GM12878 (cell line): ENCODE data around the gene PGR. TPM values are rescaled to one million over a fixed set of nuclear protein-coding genes. Genes with fewer than 3 reads are reported as not detected.
A peak's percentile ranks its signal among the peaks of the same experiment; 100 is the strongest.

Source experiments
- ATAC-seq: fragments of 200-7000 bp; cut with Tn5 transposase; 3 replicates; pipeline ENCODE4 v1.9.1; 2020; ENCODE audit warnings: mild to moderate bottlenecking, moderate library complexity
- BruUV-seq: library from RNA; stranded (reverse); fragments of 400-500 nt; replicated peaks from 2 replicates; lab custom pipeline; 2021; lab: Mats Ljungman, UMichigan
- CTCF ChIA-PET: fragments of 300-600 bp; sonication (Branson Sonifier 250); formaldehyde crosslinking; extraction: SDS; loops from one replicate; lab custom pipeline; 2021; ENCODE audit warnings: inconsistent platforms; lab: Yijun Ruan, JAX
- POLR2A ChIA-PET: fragments of 350-600 bp; formaldehyde crosslinking; extraction: SDS; loops from one replicate; lab custom pipeline; 2021; ENCODE audit warnings: inconsistent platforms; lab: Charles Lee
- RAD21 ChIA-PET: fragments of 300-600 bp; sonication (Branson Sonifier 250); formaldehyde crosslinking; loops from one replicate; lab custom pipeline; 2023; ENCODE audit warnings: antibody characterized with exemption; ENCODE audit not compliant: unreplicated experiment; lab: Charles Lee
- SMC1A ChIA-PET: fragments of 300-600 bp; sonication (Branson Sonifier 250); formaldehyde crosslinking; loops from one replicate; lab custom pipeline; 2023; ENCODE audit not compliant: unreplicated experiment, uncharacterized antibody; lab: Charles Lee
- DNase-seq: peaks from one replicate; pipeline ENCODE4 v3.0.0-alpha.2; 2011; ENCODE audit warnings: low read depth, low spot score
- FAIRE-seq: peaks from 3 replicates; lab custom pipeline; 2011; peaks lifted over from hg19 to GRCh38; lab: Jason Lieb, UNC
- H2AFZ ChIP-seq: 2 replicates; pipeline ENCODE4 v1.6.0; 2011; ENCODE audit warnings: low read depth, low read length, control low read depth; ENCODE audit not compliant: control insufficient read depth
- H3K27ac ChIP-seq: 2 replicates; pipeline ENCODE4 v1.5.1; 2011; ENCODE audit warnings: control low read depth; ENCODE audit not compliant: control insufficient read depth, insufficient read depth
- H3K27me3 ChIP-seq, 2 experiments: replicated peaks in 1 of 2; 2 replicates each; pipeline versions ENCODE4 v1.6.0 to v1.6.1; 2011; ENCODE audit warnings: low read length in 1 of 2; ENCODE audit not compliant: control insufficient read depth in 2 of 2, insufficient read depth in 2 of 2
- H3K36me3 ChIP-seq, 2 experiments: 2 replicates each; pipeline ENCODE4 v1.5.1; 2011; ENCODE audit warnings: low read length in 1 of 2; ENCODE audit not compliant: control insufficient read depth in 2 of 2, insufficient read depth in 2 of 2
- H3K4me1 ChIP-seq: 2 replicates; pipeline ENCODE4 v1.6.1; 2011; ENCODE audit warnings: mild to moderate bottlenecking, low read length, moderate library complexity, mixed read lengths; ENCODE audit not compliant: control insufficient read depth, insufficient read depth
- H3K4me2 ChIP-seq: 2 replicates; pipeline ENCODE4 v1.6.0; 2011; ENCODE audit warnings: control low read depth; ENCODE audit not compliant: control insufficient read depth, insufficient read depth
- H3K4me3 ChIP-seq: fragments of 200-600 bp; sonication (generic); 2 replicates; pipeline ENCODE4 v1.5.1; 2016
- H3K79me2 ChIP-seq: 2 replicates; pipeline ENCODE4 v1.6.0; 2011; ENCODE audit warnings: low read length; ENCODE audit not compliant: control insufficient read depth, insufficient read depth
- H3K9ac ChIP-seq: 2 replicates; pipeline ENCODE4 v1.8.0; 2011; ENCODE audit warnings: low read length, control low read depth, mixed read lengths; ENCODE audit not compliant: control insufficient read depth, insufficient read depth
- H3K9me3 ChIP-seq: replicated peaks from 3 replicates; pipeline ENCODE4 v1.5.1; 2011; ENCODE audit warnings: mild to moderate bottlenecking, low read length; ENCODE audit not compliant: control insufficient read depth, insufficient read depth
- H4K20me1 ChIP-seq: 2 replicates; pipeline ENCODE4 v1.6.0; 2011; ENCODE audit not compliant: control insufficient read depth, insufficient read depth
- BHLHE40 ChIP-seq, 2 experiments: fragments of 450-650 bp in 1 of 2; IDR thresholded peaks; 2 replicates each; pipeline ENCODE4 v1.6.1; 2011 to 2017; ENCODE audit warnings: low read depth in 2 of 2, borderline replicate concordance in 1 of 2, improper control_type of control experiment in 1 of 2, low read length in 1 of 2, mild to moderate bottlenecking in 1 of 2
- ETV6 ChIP-seq, 2 experiments: fragments of 450-650 bp in 1 of 2; IDR thresholded peaks in 1 of 2; conservative IDR thresholded peaks in 1 of 2; 2 replicates each; pipeline ENCODE4 v1.6.1; 2014; ENCODE audit warnings: antibody characterized with exemption in 1 of 2, borderline replicate concordance in 1 of 2, low read depth in 1 of 2, mild to moderate bottlenecking in 1 of 2, moderate library complexity in 1 of 2
- MTA2 ChIP-seq: fragments of 450-650 bp; IDR thresholded peaks from 2 replicates; pipeline ENCODE4 v1.6.1; 2016; ENCODE audit warnings: low read depth, mild to moderate bottlenecking, moderate library complexity
- RCOR1 ChIP-seq: conservative IDR thresholded peaks from 2 replicates; pipeline ENCODE4 v1.6.1; 2012; ENCODE audit warnings: low read depth, low read length, improper control_type of control experiment
- SPI1 ChIP-seq: IDR thresholded peaks from 2 replicates; pipeline ENCODE4 v1.6.1; 2011; ENCODE audit warnings: low read depth, mild to moderate bottlenecking, low read length, moderate library complexity, borderline replicate concordance; ENCODE audit not compliant: insufficient read depth
- ZNF274 ChIP-seq: IDR thresholded peaks from one replicate; pipeline ENCODE4 v1.8.0; 2011; ENCODE audit not compliant: insufficient read length, insufficient read depth
- WGBS: methylation state at CpG from one replicate; pipeline ENCODE4 v1.1.6; 2016; ENCODE audit warnings: low lambda C conversion rate; ENCODE audit not compliant: insufficient replicate concordance, insufficient coverage; ENCODE audit errors: missing lambda C conversion rate; 5-methylcytosine and 5-hydroxymethylcytosine counted together
- in situ Hi-C: fragments of 300-500 bp; cut with MboI; formaldehyde crosslinking; loops from 9 replicates; pipeline ENCODE4 v1.14.3; 2018; ENCODE audit warnings: mixed read lengths
- intact Hi-C: fragments of 100-400 bp; cut with micrococcal nuclease; formaldehyde crosslinking; loops from one replicate; pipeline ENCODE4 v1.14.2; 2022; ENCODE audit not compliant: unreplicated experiment
- polyA plus RNA-seq, 11 experiments: library from polyadenylated mRNA; depleted of rRNA in 4 of 11; unstranded in 6 of 11; stranded (reverse) in 5 of 11; fragments of >200 nt; fragmentation: Nextera tagmentation in 4 of 11; fragmentation: Illumina TruSeq in 1 of 11; extraction: Ambion mirVana in 4 of 11; extraction: Trizol in 1 of 11; gene quantifications; 1 replicate in 1 of 11; 2 replicates in 10 of 11; pipeline versions ENCODE4 v1.2.1 to v1.2.3, GENCODE V29; 2011 to 2016; ENCODE audit warnings: inconsistent platforms in 2 of 11, missing spikeins in 2 of 11, low read depth in 1 of 11
- total RNA-seq, 4 experiments: library from RNA; depleted of rRNA in 3 of 4; stranded (reverse); fragments of >200 nt in 3 of 4; fragmentation: Illumina TruSeq in 1 of 4; extraction: Trizol in 1 of 4; gene quantifications; 2 replicates each; pipeline versions ENCODE4 v1.2.1 to v1.2.3, GENCODE V29; 2013 to 2021
- TF ChIP-seq, protein P1 (sequence below): fragments of 150-350 bp; IDR thresholded peaks from 2 replicates; pipeline ENCODE4 v1.6.1; 2016; ENCODE audit warnings: low read depth, low read length

PGR gene
- total and polyA plus RNA-seq, 10 of the 15 experiments (the other 5 are each of a cell fraction or from before 2014, with no cell fraction given): 0.01 TPM; not detected in 9

DNA sequence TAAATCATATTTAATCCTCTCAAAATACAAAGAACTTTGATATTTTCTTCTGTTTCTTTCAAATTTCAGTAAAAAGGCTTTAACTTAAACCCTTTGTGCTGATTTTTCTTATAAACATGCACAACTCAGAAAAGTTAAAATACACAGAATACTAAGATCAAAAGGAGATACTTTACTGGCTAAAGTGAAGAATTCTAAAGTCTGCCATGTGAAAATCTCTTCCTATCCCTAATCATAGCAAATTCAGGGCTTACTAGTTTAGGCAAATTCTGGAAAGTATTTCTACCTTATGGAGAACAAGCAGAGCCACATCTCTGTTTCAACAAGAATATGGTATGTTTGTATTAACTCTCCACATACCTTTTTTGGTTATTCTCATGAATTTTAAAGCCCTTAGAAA lies 96.6 kb downstream of the PGR start (continued):
- TF ChIP-seq ZNF274: no peak
- TF ChIP-seq ETV6 (conservative IDR thresholded peaks at IDR 0.05 in 1 of 2, IDR thresholded peaks at IDR 0.05 in 1 of 2; ENCODE audit: borderline replicate concordance in 1 of 2, low read depth in 1 of 2): no peak
- TF ChIP-seq, protein P1, sequence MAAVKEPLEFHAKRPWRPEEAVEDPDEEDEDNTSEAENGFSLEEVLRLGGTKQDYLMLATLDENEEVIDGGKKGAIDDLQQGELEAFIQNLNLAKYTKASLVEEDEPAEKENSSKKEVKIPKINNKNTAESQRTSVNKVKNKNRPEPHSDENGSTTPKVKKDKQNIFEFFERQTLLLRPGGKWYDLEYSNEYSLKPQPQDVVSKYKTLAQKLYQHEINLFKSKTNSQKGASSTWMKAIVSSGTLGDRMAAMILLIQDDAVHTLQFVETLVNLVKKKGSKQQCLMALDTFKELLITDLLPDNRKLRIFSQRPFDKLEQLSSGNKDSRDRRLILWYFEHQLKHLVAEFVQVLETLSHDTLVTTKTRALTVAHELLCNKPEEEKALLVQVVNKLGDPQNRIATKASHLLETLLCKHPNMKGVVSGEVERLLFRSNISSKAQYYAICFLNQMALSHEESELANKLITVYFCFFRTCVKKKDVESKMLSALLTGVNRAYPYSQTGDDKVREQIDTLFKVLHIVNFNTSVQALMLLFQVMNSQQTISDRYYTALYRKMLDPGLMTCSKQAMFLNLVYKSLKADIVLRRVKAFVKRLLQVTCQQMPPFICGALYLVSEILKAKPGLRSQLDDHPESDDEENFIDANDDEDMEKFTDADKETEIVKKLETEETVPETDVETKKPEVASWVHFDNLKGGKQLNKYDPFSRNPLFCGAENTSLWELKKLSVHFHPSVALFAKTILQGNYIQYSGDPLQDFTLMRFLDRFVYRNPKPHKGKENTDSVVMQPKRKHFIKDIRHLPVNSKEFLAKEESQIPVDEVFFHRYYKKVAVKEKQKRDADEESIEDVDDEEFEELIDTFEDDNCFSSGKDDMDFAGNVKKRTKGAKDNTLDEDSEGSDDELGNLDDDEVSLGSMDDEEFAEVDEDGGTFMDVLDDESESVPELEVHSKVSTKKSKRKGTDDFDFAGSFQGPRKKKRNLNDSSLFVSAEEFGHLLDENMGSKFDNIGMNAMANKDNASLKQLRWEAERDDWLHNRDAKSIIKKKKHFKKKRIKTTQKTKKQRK: no peak
- no peak for TF ChIP-seq BHLHE40 (IDR thresholded peaks at IDR 0.05; ENCODE audit: borderline replicate concordance in 1 of 2, low read depth in 2 of 2, low read length in 1 of 2)
- TF ChIP-seq MTA2: no peak

DNA sequence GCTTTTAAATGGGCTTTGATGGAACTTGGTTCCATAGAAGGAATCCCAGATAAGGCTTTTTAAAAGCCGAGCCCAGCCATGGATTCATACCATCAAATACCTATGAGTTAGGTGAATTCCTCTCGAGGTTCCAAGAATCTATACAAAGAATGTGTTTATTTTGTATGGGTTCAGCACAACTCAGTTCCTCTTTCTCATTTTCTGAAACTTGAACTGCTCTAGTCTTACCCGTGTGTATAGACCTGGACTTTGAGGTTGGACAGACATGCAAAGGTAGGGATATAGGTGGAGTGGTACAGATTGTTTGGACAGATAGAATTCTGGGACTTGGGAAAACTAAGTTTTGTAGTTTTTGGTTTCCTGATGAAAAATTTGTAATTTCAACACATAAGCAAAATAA lies 97.9 kb downstream of the PGR start:
- in situ Hi-C loops (no loop called here), intact Hi-C loops (no loop called here)
- TF ChIP-seq SPI1 (peak; percentile 45; the same call in 1 of the 2 replicates), RCOR1 (no peak)
- ChIA-PET CTCF (no interaction called here), RAD21 (no interaction called here), SMC1A (interaction anchor here (1.2 kb wide), 1 partner anchor 10 kb away, joined by 4 read pairs; no protein-coding TSS in a partner anchor), POLR2A (no interaction called here)
- Histone ChIP-seq H4K20me1 (no peaks in the 10 kb centered on the region), H3K4me3 (no peak overlapping the region), H3K4me2 (no peak overlapping the region), H2AFZ (no peak overlapping the region), H3K36me3 (no peaks in the 10 kb centered on the region), H3K9ac (no peak overlapping the region), H3K79me2 (no peaks in the 10 kb centered on the region), H3K27me3 (no peaks in the 10 kb centered on the region), H3K9me3 (no peaks in the 10 kb centered on the region), H3K27ac (no peak overlapping the region), H3K4me1 (no peaks in the 10 kb centered on the region; the same call in 1 of the 2 replicates)
- DNase-seq (no peak), ATAC-seq (peak; percentile 35; the same call in 2 of the 3 replicates), FAIRE-seq (no peak)
- BruUV-seq: no TSS peak
- WGBS: 0% methylated on average over 3 of the region's 3 CpGs
